GM21786 (cell line): ENCODE measurements around the gene PHACTR1.

Source experiments
- ATAC-seq: cut with Tn5 transposase; IDR thresholded peaks from one replicate; pipeline ENCODE4 v1.9.1; 2021; ENCODE audit not compliant: unreplicated experiment

PHACTR1 gene

DNA sequence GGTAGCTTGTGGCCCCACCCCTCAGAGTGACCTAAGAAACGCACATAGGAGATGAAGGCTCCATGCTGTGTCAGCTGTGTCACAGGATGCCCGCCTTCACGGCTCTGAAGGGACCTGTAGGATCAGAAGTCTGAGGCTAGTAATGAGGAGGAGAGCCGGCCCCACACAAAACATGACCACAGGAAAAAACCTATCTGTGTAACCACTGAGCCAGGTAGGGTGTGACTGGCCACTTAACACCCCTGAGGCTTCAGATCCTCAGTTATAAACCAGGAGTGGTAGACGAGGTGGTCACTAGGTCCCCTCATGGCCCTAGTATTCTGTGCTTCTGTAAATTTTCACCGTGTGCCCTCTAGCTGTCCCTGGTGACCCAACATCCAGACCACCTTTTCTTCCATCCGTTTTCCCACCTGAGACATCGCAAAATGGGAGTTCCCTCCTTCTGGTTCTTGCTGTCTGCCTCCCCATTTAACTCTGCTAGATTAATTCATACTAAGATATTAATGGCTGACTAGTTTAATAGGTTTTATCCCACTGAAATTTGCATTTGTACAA is 558.9 kb downstream of the PHACTR1 start:
- ATAC-seq: no peak

GRCh38 chr6:13277231-13277630 is 560.7 kb downstream of the PHACTR1 start:
- ATAC-seq: no peak

- no peak for ATAC-seq
Measured at GRCh38 chr6:13278164-13278563, 561.6 kb downstream of the PHACTR1 start.

DNA sequence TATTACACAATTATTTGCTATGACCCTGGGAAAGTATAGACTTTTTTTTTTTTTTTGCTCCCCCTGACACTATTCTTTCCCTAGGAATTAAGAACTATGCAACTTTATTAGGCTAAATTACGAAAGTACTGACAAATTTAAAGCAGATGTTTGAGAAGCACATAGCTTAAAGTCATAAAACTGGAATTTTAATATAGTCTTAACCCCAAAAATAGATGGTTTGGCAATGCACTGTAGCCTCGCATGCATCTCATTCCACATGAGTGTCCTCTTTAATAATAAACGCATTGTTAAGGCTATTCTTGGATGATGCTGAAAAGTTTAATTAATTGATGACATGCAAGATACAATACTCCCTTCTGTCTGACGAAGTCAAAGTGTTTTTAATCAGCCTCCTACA is 562.4 kb downstream of the PHACTR1 start:
- ATAC-seq: no peak

- no peak for ATAC-seq
Measured at GRCh38 chr6:13280254-13280653, 563.7 kb downstream of the PHACTR1 start.

- ATAC-seq: no peak
Measured at GRCh38 chr6:13281686-13282085, 565.1 kb downstream of the PHACTR1 start.

GRCh38 chr6:13282393-13283069 is 566.0 kb downstream of the PHACTR1 start:
- no peak for ATAC-seq

DNA sequence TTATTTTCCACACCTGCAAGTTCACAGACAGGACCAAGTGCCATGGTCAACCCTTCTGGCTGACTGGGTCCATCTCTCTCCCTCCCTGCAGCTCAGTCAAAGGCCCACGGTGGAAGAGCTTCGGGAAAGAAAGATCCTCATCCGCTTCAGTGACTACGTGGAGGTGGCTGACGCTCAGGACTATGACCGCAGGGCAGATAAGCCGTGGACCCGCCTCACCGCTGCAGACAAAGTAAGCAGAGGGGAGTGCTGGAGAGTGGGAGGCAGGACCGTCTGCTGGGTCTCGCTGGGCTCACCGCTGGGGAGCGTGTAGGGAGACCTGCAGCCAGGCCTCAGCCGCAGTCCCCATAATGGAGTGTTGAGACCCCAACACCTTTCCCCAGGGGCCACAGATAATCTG is 566.8 kb downstream of the PHACTR1 start:
- no peak for ATAC-seq

DNA sequence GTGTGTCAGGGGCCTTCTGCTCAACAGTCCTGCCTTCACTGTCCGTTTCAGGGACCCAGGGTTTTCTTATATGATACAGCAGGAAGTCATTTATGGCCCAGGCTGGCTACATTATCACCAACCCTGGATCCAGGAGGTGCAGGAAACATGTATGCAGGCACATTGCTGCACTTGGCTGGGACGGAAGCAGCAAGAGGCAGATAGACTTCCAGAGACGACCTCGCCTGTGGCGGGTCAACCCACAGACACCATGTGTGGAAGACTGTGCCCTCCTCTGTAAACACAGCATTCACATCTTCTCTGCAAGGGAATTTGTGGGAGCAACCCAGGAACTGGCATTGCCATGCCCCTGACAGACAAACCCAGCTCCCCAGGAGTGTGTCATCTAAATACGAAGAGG is 568.1 kb downstream of the PHACTR1 start:
- ATAC-seq: no peak

- ATAC-seq: no peak
Measured at GRCh38 chr6:13285705-13286104, 569.1 kb downstream of the PHACTR1 start.

DNA sequence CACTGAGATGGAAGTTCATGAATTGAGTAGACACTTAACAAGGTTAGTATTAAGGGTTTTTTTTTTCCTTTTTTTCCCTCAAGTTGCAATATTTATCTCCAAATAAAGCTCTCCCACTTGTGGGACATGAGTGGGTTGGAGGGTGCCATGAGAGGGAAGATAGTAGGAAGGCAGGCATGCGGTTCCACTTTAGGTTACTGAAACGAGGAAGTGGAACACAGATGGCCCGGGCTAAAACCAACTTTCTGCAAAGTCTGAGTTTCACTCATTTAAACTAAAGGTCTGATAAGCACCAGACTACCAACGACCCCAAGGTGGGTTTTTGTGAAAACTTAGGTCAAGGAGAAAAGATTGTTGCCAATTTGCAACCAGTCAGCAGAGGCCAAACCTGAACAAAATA is 569.6 kb downstream of the PHACTR1 start:
- peak; percentile 70 for ATAC-seq

GRCh38 chr6:13287104-13287503 is 570.5 kb downstream of the PHACTR1 start:
- ATAC-seq: no peak

GRCh38 chr6:13288481-13288880 is 571.9 kb downstream of the PHACTR1 start:
- ATAC-seq: no peak

DNA sequence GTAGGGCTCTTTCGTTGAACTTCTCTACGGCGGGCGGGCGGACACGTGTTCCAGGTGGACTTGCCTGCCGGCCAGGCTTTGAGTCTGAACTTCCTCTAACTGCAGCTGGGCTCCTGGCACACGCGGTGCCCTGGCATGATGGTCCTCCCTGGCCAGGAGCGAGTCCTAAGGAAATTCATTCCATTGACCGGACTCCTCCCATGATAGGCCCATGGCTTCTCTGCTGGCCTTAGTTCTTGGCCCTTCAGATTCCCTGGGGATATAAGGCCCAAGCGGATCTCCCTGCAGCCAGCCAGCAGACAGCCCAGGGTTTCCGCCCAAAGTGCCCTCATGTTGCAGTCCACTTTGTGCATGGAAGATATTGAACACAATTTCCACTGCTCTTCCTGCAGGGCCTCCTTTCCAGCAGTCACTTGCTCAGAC is 572.4 kb downstream of the PHACTR1 start:
- ATAC-seq: no peak

DNA sequence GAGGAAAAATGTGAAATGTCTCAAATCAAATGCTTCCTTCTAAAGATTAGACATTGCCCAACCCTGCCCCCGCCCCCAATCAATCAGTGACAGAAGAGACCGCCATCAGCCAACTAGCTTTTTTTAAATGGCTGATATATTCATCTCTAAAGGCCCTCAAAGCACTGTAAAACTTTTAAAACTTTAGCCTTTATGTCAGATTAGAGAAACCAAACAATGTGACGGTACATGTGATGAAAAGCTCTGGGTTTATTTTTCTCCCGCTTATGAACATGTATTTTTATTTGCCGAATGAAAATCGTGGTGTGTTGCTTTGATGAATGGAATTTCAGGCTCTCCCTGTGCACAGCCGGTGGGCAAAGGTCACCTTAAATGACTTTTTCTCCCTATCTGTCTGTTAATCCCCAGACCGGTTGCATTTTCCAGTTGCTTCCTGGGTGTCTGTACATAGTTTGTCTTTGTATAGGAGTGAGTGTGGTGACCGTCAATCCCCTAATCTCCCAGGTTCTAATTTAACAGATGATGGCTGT is 573.3 kb downstream of the PHACTR1 start:
- no peak for ATAC-seq

GRCh38 chr6:13290335-13290734 is 573.8 kb downstream of the PHACTR1 start:
- ATAC-seq: no peak

DNA sequence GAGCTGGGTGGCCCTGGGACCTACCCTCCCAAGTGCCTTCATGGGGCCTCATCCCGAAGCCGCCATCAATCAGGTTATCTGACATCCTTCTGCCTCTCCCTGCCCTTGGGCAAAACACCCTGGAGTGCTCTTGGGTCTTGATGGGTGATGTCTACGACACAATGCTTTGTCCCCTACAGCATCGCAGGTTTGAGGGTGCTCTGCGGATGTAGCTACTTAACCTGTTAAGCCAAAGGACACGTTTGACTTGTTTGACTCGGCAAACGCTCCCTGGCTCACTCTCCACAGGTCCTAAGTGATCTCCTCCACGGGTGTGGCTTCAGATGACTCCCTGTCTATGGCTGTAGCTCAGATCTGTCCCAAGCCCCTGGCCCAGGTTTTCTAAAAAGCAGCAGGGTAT is 576.2 kb downstream of the PHACTR1 start:
- ATAC-seq: no peak

GRCh38 chr6:13294499-13295069 is 578.0 kb downstream of the PHACTR1 start:
- no peak for ATAC-seq

DNA sequence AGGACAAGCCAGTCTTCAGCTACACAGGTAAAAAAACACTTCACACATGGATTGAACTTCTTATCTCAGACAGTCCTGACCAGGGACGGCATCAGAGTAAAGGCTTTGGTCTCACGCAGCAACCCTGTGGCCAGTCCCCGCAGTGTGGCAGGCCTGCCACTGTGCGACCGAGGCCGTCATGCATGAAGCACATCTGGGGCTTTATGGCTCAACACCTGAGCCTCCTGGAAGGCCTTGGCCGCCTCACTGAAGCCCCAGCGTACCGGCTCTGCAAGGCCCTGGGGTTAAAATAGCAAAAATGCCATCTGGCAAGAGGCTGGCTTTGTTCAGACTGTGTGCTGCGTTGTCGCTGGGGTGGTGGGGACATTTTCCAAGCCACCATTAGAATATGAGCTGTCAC is 579.0 kb downstream of the PHACTR1 start:
- no peak for ATAC-seq

DNA sequence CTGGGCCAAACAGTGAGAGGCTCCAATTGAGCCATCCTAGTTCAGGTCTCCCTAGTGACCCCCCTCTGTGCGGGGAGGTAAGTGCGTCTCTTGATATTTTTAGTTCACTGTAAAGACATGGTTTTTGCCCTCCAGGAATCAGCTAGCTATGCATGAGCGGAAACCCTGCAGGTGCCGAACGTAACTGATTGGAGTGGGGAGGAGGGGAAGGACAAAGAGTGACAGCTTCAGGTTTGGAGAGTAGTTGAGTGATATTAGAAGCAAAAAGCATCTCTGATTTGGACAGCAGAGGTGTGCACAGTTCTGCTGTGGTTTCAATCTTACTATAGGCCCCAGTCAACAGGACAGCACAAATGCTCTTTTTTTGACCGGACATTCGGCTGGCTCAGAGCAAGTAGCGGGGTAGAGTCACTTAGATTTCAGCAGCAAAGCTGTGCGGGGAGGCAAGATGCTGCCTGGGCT is 580.0 kb downstream of the PHACTR1 start:
- peak; percentile 33 for ATAC-seq

GRCh38 chr6:13297391-13297790 is 580.8 kb downstream of the PHACTR1 start:
- ATAC-seq: no peak

DNA sequence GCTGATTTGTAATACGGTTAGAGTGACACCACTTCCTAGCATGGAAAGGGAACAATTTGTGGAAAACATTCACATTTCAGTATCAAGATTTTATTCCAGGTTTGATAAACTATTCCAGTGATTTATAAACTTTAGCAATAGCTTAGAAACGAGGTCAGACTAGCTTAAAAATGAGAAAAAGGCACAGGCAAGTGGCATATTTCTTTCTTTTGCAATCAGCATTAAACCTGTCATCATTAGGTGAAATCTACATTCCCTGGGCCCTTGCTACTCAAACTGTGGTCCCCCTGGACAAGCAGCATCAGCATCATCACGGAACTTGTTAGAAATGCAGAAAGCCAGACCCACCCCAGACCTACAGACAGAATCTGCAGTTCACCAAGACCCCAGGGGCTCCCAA is 581.9 kb downstream of the PHACTR1 start:
- no peak for ATAC-seq
